ENCODE measurements around the gene NTSR1.

DNA sequence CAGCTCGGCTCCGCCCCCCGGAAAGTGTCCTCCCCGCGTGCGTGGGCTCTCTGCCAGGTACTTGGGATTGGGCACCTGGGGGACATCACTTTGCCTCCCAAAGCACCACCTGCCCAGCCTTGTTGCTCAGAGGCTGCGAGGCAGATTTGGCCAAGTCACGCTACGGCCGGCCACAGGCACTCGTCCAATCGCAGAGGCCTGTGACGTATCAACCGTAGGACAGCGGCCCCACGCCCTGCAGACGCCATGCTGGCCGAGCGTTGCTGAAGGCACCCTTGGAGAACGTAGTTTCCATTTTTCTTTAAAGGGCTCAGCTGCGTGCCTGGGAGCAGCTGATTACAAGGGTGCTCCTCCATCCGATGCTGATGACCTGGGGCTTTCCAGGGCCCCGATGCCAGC is 3.1 kb downstream of the NTSR1 start:
- TF ChIP-seq, protein P1, sequence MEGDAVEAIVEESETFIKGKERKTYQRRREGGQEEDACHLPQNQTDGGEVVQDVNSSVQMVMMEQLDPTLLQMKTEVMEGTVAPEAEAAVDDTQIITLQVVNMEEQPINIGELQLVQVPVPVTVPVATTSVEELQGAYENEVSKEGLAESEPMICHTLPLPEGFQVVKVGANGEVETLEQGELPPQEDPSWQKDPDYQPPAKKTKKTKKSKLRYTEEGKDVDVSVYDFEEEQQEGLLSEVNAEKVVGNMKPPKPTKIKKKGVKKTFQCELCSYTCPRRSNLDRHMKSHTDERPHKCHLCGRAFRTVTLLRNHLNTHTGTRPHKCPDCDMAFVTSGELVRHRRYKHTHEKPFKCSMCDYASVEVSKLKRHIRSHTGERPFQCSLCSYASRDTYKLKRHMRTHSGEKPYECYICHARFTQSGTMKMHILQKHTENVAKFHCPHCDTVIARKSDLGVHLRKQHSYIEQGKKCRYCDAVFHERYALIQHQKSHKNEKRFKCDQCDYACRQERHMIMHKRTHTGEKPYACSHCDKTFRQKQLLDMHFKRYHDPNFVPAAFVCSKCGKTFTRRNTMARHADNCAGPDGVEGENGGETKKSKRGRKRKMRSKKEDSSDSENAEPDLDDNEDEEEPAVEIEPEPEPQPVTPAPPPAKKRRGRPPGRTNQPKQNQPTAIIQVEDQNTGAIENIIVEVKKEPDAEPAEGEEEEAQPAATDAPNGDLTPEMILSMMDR (IDR thresholded peaks at IDR 0.05), result no peak
- TF ChIP-seq EZH2phosphoT487 (IDR thresholded peaks at IDR 0.05), result no peak

Measured in neural progenitor cell (in vitro differentiated cells).